ENCODE results near the gene FRMPD4.

The FRMPD4 gene

GRCh38 chrX:12210971-12211370, 72.7 kb downstream of the FRMPD4 start:
- H3K4me3 ChIP-seq (ENCODE audit: low read depth, low read length), result peak overlapping the region; percentile 40
- no peak for TF ChIP-seq CTCF (IDR thresholded peaks at IDR 0.05; ENCODE audit: low read depth, low read length)

- TF ChIP-seq CTCF (IDR thresholded peaks at IDR 0.05; ENCODE audit: low read depth, low read length), result no peak
- no peak overlapping the region for H3K4me3 ChIP-seq (ENCODE audit: low read depth, low read length)
Measured at GRCh38 chrX:12223650-12224049, 85.4 kb downstream of the FRMPD4 start.

- TF ChIP-seq CTCF (IDR thresholded peaks at IDR 0.05; ENCODE audit: low read depth, low read length), result no peak
- no peak overlapping the region for H3K4me3 ChIP-seq (ENCODE audit: low read depth, low read length)
Measured at GRCh38 chrX:12225107-12225506, 86.8 kb downstream of the FRMPD4 start.

- H3K4me3 ChIP-seq (ENCODE audit: low read depth, low read length), result no peak overlapping the region
- TF ChIP-seq CTCF (IDR thresholded peaks at IDR 0.05; ENCODE audit: low read depth, low read length), result no peak
Measured at GRCh38 chrX:12227412-12228041, 89.3 kb downstream of the FRMPD4 start.

- no peak for TF ChIP-seq CTCF (IDR thresholded peaks at IDR 0.05; ENCODE audit: low read depth, low read length)
- H3K4me3 ChIP-seq (ENCODE audit: low read depth, low read length), result no peak overlapping the region
Measured at GRCh38 chrX:12228862-12229261, 90.6 kb downstream of the FRMPD4 start.

- no peak for TF ChIP-seq CTCF (IDR thresholded peaks at IDR 0.05; ENCODE audit: low read depth, low read length)
- H3K4me3 ChIP-seq (ENCODE audit: low read depth, low read length), result no peak overlapping the region
Measured at GRCh38 chrX:12229986-12230385, 91.7 kb downstream of the FRMPD4 start.

GRCh38 chrX:12234534-12235329, 96.5 kb downstream of the FRMPD4 start:
- TF ChIP-seq CTCF (IDR thresholded peaks at IDR 0.05; ENCODE audit: low read depth, low read length), result no peak
- H3K4me3 ChIP-seq (ENCODE audit: low read depth, low read length), result no peak overlapping the region

Data from WI38 (cell line).